GM12892 (cell line): ENCODE measurements around the gene FRA10AC1.

Experiments
- POLR2AphosphoS5 ChIP-seq: IDR thresholded peaks from 2 replicates; pipeline ENCODE4 v1.6.1; 2011; ENCODE audit warnings: low read depth, low read length, control low read depth
- TAF1 ChIP-seq: IDR thresholded peaks from 2 replicates; pipeline ENCODE4 v1.6.1; 2011; ENCODE audit warnings: low read depth, mild to moderate bottlenecking, control low read depth, low read length, borderline replicate concordance

DNA sequence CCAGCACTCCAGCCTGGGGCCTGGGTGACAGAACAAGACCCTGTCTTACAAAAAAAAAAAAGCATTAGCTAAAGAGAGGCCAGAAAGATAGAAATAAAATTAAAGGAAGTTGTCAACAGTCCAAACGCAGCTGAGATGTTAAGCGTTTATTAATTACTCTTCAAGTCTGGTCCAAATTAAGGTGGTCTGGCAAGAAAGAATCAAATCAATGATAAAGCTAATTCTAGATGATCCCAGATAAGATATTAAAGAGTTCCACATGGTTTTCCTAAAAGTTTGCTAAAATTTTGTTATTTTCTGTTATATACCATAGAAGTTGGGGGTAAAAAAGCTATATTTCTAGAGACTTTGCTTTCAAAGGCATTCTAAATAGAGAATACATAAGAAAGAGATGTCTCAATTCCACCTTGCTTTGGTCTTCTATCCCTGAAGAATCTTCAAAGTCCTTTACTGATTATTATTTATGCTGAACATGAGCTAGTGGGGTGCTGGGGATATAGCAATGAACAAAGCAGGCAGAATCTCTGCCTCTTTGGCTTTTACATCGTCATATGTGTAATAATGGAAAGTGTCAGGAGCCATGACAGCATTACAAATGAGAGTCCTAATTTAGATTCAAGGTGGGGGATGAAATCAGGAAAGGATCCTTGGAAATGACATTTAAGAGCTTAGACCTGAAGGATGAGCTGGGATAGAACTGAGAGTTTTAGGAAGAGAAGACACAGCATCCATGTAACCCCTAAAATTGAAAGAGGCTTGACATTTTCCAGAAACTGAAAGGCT, 23.4 kb downstream of the FRA10AC1 start:
- TF ChIP-seq TAF1 (no peak), POLR2AphosphoS5 (no peak)
